Activated CD8-positive, alpha-beta memory T cell treated with anti-CD3 and anti-CD28 coated beads, Interleukin-2, amount 10 ng/mL, durations not matched to agents 7 days and 5 days (primary cell): ENCODE results near the gene MOSPD3. TPM values are rescaled to one million over a fixed set of nuclear protein-coding genes. Genes with fewer than 3 reads are reported as not detected.

Experiments used
- ATAC-seq: fragments of 150-1000 bp; cut with Tn5 transposase; one replicate; pipeline ENCODE4 v1.10.0; 2021; ENCODE audit warnings: moderate library complexity
- CTCF ChIA-PET: fragments of 350-600 bp; sonication (Branson Sonifier 250); formaldehyde crosslinking; loops from one replicate; lab custom pipeline; 2021; ENCODE audit warnings: antibody characterized with exemption; lab: Charles Lee
- DNase-seq: peaks from one replicate; pipeline ENCODE4 v3.0.0-alpha.2; 2020
- H3K27ac Mint-ChIP-seq: one replicate; pipeline ENCODE4 v1.8.0; 2021; ENCODE audit warnings: mild to moderate bottlenecking, mixed read lengths
- H3K27me3 Mint-ChIP-seq: one replicate; pipeline ENCODE4 v1.8.0; 2021; ENCODE audit warnings: mixed read lengths
- H3K36me3 Mint-ChIP-seq: one replicate; pipeline ENCODE4 v1.8.0; 2021; ENCODE audit warnings: mild to moderate bottlenecking, mixed read lengths
- H3K4me1 Mint-ChIP-seq: one replicate; pipeline ENCODE4 v1.8.0; 2021; ENCODE audit warnings: mixed read lengths
- H3K4me3 Mint-ChIP-seq: one replicate; pipeline ENCODE4 v1.8.0; 2021; ENCODE audit warnings: mild to moderate bottlenecking, moderate library complexity, mixed read lengths
- H3K9me3 Mint-ChIP-seq: one replicate; pipeline ENCODE4 v1.8.0; 2022; ENCODE audit warnings: low read depth, mixed read lengths
- total RNA-seq, 2 experiments: library from RNA; stranded (reverse); gene quantifications; one replicate each; pipeline ENCODE4 v1.2.3, GENCODE V29; 2021

MOSPD3 gene
- total RNA-seq, 2 experiments from 2014 or later, result 22.2 to 28.8 TPM

DNA sequence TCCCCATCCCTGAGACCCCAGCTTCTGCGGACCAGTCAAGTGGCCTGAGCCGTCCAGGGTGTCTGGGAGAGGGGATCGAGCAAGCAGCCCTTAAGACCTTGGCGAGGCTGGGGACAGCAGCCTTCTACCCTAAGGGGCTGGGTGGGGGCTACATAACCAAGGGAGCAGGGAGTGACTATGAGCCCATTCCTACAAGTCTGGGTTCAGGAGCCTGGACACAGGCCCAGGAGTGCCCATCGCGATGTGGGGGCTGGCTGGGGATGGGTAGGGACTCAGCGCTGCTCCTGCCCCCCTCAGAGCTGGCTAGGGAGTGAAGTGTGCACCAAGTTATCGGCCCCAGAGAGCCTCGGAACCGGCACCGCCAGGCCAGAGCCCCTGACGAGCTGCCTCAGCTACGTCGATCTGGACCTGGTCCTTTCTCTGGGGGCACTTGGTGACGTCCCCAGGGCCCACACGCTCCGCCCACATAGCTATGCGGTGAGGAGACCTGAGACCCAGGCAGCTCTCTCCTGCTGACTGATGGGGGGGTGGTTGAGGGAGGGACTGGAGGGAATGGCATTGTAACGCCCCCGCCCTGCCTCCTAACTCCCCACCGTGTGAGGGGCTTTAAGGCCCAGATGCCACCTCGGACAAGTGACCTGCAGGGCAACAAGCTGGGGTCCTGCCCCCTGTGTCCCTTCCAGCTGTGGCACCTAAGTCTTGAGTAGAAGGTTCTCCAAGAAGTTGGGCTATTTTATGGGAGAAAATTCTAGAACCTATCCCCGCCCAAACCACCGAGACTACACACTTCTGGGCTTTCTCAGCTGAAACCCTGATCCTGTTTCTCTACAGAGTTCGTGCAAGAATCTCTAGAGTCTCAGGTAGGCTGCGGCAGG lies 41.1 kb upstream of the MOSPD3 start:
- no peak for ATAC-seq

DNA sequence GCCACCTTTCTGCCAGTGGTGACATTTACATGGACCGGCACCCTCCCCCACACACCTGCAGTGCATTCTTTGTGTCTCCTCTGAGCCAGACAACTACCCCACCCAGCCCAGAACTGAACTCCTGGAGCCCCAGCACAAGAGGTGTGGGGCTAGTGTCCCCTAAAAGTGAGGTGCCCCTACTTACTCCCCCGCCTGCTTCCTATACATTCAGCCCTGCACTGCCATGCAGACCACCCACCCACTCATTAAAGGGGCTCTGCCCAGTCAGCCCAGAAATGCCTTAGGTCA lies 40.6 kb upstream of the MOSPD3 start:
- Mint-ChIP-seq H3K27me3 (no peaks in the 10 kb centered on the region), H3K27ac (no peak overlapping the region), H3K36me3 (peaks cover 8% of the 10 kb centered on the region), H3K9me3 (no peaks in the 10 kb centered on the region), H3K4me3 (no peak overlapping the region), H3K4me1 (peaks cover 43% of the 10 kb centered on the region)
- CTCF ChIA-PET, result interaction anchor here (0.7 to 1.7 kb wide), 6 partner anchors 9 to 121 kb away, joined by 3 to 11 read pairs (median 3); no protein-coding TSS in a partner anchor
- DNase-seq, result no peak
- no peak for ATAC-seq

More for the DNA sequence above, 41.1 kb upstream of the MOSPD3 start:
- no peaks in the 10 kb centered on the region for H3K27me3 Mint-ChIP-seq
- DNase-seq, result no peak
- peaks cover 46% of the 10 kb centered on the region for H3K4me1 Mint-ChIP-seq
- no peak overlapping the region for H3K27ac Mint-ChIP-seq
- CTCF ChIA-PET, result interaction anchor here (0.7 to 1.7 kb wide), 10 partner anchors 8 to 122 kb away, joined by 3 to 11 read pairs (median 3); partner anchors contain the start of genes FBXO24 and MOSPD3
- H3K36me3 Mint-ChIP-seq, result peaks cover 5% of the 10 kb centered on the region
- H3K9me3 Mint-ChIP-seq, result no peaks in the 10 kb centered on the region
- no peak overlapping the region for H3K4me3 Mint-ChIP-seq

DNA sequence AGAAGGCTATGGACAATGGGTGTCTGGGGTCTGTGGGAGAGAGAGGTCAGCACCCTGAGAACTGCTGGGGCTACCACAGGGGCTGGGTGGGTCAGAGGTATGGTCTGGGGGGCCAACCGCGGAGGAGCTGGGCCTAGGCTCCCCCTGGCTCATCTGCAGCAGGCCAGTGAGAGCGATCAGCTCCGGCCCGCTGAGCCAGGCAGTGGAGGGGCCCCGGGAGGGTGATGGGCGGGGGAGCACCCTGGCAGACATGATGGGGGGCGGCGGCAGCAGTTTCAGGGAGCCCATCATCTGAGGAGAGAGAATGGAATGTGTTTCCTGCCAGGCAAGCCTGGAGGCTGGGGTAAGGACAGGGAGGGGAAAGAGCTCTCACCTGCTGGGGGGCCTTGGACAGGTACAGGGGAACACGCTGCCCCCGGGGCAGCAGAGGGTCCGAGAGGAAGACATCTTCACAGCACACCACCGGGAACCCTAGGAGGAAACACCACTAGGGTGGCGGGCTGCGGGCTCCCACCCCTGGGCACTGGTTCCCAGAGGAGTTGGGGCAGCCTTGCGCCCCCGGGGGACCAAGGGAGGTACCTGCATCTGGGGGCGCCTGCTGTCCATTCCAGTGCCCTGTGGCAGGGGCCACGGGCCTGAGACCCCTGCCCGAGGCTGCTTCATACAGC lies 39.9 kb upstream of the MOSPD3 start:
- H3K27me3 Mint-ChIP-seq, result no peaks in the 10 kb centered on the region
- CTCF ChIA-PET, result interaction anchor here (0.9 to 1.1 kb wide), 3 partner anchors 10 to 90 kb away, joined by 3 to 4 read pairs (median 3); no protein-coding TSS in a partner anchor
- DNase-seq (no peak), ATAC-seq (no peak)
- no peak overlapping the region for H3K4me3 Mint-ChIP-seq
- no peak overlapping the region for H3K27ac Mint-ChIP-seq
- H3K9me3 Mint-ChIP-seq, result no peaks in the 10 kb centered on the region
- peaks cover 37% of the 10 kb centered on the region for H3K4me1 Mint-ChIP-seq
- peaks cover 8% of the 10 kb centered on the region for H3K36me3 Mint-ChIP-seq

DNA sequence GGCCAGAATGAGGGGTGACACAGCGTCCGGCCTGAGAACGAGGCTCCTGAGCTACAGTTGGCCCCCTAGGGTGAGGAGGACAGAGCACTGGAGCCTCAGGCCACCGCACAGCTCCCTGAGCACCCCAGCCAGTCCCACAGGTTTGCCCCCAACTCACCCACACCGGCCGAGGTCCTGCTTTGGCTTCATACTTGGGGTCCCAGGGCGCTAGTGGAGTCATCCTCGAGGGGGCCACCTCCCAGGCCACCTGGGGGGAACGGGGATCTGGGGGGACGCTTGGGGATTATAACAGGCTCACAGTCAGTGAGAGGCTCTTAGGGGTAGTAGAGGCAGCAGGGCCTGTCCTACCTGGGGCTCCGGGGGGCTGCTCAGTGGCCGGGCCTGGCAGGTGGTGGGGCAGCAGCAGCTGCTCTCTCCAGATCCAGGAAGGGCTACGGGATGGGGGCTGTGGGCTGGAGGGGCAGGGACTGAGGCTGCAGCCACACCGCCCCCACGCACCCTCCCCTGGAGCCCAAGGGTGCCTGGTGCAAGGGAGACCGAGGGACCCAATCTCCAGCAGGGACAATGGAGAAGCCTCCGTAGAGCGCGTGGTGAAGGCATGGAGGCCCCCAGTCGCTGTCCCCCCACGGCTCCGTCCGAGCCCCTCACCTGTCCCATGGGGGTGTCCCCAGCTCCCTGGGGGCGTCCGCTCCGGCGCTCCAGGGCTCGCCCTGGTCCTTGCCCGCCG lies 39.2 kb upstream of the MOSPD3 start:
- Mint-ChIP-seq H3K27ac (no peak overlapping the region), H3K36me3 (peaks cover 8% of the 10 kb centered on the region), H3K4me1 (peaks cover 30% of the 10 kb centered on the region), H3K9me3 (no peaks in the 10 kb centered on the region), H3K27me3 (no peaks in the 10 kb centered on the region), H3K4me3 (no peak overlapping the region)
- CTCF ChIA-PET, result interaction anchor here (0.9 to 1.1 kb wide), 3 partner anchors 9 to 90 kb away, joined by 3 to 4 read pairs (median 3); no protein-coding TSS in a partner anchor
- no peak for ATAC-seq
- DNase-seq, result no peak

DNA sequence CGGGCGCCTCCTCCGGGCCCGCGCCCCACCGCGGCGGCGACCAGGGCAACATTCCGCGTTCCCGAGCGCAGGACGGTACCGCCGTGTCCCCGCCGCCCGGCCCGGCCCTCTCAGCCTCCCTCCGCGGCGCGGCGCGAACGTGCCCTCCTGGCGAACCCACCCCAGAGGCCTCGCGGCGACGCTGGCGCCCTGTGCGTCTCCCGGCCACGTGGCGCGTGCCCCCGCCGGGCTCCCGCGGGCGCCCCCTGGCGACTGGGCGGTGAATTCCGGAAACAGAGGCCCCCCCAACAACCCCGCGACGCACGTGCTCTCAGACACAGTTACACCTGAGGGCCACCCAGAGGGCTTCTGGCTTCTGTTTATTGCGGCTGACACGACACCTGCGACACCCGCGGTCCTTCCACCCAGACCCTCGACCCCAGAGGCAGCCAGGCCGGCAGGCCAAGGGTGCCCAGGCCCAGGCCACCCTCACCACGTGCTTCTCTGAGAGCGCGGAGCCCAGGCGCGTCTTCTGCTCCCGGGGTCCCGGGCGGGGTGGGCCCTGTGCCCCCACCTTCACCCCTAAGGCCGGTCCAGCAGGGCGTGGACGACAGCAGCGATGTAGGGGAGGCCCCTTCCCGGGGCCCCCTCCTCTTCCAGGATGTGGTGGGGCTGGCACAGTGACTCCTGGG lies 38.5 kb upstream of the MOSPD3 start, which contains the start of gene SAP25:
Gene SAP25, minus strand, starts transcription at position 210 of the 671 bp plus-strand sequence. Its CDS starts 158 bp downstream, at position 52.
- Mint-ChIP-seq H3K4me1 (peaks cover 22% of the 10 kb centered on the region), H3K36me3 (peaks cover 10% of the 10 kb centered on the region), H3K27me3 (no peaks in the 10 kb centered on the region), H3K4me3 (no peak within 1 kb of the TSS), H3K9me3 (no peaks in the 10 kb centered on the region), H3K27ac (no peak within 1 kb of the TSS)
- no peak for ATAC-seq
- CTCF ChIA-PET, result no interaction called here
- no peak for DNase-seq

DNA sequence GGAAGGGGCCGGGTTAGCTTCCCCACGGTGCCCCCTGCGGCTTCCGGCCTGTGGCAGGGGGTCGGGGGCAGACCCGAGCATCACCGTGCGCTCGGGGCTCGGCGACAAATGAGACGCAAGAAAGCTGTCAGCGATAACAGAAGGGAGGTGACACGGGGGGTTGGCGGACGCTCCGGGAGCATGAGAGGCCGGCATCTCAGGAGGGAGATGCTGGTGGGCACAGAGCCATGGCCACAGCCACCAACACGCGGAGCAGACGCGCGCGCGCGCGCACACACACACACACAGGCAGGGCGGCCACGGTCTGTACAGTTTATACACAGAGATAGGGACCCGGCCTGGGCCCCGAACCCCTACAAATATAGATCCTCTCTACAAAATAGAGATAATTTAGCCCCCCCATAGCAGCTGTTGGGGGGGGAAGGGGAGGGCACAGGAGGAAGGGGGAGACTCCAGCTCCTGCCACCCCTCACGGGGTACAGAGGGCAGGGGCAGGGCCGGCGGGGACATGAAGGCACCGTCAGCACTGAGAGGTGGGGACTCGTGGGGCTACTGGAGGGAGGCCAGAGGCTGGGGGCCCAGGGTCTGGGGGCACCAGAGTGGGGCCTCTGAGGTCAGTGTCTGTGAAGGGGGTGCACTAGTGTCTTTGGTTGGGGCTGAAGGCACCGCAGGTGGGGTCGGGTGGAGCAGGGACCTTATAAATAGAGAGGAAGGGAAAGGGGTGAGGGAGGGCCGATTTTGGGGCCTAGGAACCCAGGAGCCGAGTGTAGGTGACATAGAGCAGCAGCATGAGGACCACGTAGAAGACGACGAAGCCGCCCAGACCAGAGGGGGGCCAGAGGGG lies 37.8 kb upstream of the MOSPD3 start:
- Mint-ChIP-seq H3K27me3 (no peaks in the 10 kb centered on the region), H3K36me3 (peaks cover 13% of the 10 kb centered on the region), H3K4me3 (no peak overlapping the region), H3K9me3 (no peaks in the 10 kb centered on the region), H3K4me1 (peaks cover 15% of the 10 kb centered on the region), H3K27ac (no peak overlapping the region)
- CTCF ChIA-PET, result no interaction called here
- DNase-seq (no peak), ATAC-seq (no peak)

DNA sequence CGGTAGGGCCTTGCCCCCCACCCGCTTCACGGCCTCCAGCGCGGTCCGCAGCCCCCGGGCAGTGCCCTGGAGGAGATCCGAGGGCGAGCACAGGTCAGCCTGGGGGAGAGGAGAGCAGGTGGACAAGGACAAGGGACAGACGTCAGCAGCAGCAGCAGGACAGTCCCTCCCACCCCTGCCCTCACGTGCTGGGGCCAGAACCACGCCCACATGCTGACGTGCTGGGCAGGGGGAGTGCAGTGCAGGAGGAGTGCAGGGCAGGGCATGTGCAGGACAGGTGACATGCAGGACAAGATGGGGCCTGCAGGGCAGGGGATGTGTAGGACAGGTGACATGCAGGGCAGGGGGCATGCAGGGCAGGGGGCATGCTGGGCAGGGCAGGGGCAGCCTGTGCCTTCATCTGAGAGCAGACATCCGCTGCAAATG lies 37.1 kb upstream of the MOSPD3 start:
- H3K36me3 Mint-ChIP-seq, result peaks cover 16% of the 10 kb centered on the region

DNA sequence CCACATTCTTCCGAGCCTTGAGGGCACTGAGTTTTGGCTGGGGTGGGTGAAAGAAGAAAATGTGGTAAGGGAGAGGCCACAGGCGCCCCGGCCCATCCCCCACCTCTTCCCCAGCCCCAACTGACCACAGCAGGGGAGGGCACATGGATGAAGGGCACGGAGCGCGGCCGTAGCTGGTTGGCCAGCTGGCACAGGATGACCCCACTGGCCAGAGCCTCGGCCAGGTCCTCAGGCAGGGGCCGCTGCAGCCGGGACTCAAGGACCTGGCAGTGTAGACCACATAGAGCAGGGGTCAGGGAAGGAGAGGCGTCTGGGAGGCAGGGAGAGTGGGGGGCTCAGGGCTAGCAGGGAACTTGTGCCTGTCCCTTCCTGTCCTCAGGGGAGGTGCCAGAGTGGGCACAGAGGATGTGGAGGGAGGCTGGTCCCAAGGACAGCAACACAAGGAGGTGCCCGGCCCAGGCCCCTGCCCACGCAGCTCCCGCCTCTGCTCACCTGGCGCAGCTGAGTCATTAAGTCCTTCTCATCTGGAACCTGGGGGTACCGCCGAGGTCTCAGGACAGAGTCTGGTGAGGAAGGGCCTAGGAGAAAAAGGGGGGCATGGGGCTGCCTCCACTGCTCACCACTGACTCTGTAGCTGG lies 36.5 kb upstream of the MOSPD3 start:
- peaks cover 7% of the 10 kb centered on the region for H3K4me1 Mint-ChIP-seq
- no peak for ATAC-seq
- peaks cover 16% of the 10 kb centered on the region for H3K36me3 Mint-ChIP-seq
- no peaks in the 10 kb centered on the region for H3K27me3 Mint-ChIP-seq
- H3K9me3 Mint-ChIP-seq, result no peaks in the 10 kb centered on the region
- CTCF ChIA-PET, result no interaction called here
- no peak for DNase-seq
- H3K4me3 Mint-ChIP-seq, result no peak overlapping the region
- no peak overlapping the region for H3K27ac Mint-ChIP-seq

More for the DNA sequence above, 37.1 kb upstream of the MOSPD3 start:
- H3K9me3 Mint-ChIP-seq, result no peaks in the 10 kb centered on the region
- CTCF ChIA-PET, result no interaction called here
- no peak overlapping the region for H3K27ac Mint-ChIP-seq
- no peak for DNase-seq
- peaks cover 11% of the 10 kb centered on the region for H3K4me1 Mint-ChIP-seq
- no peak for ATAC-seq
- H3K4me3 Mint-ChIP-seq, result no peak overlapping the region
- H3K27me3 Mint-ChIP-seq, result no peaks in the 10 kb centered on the region

DNA sequence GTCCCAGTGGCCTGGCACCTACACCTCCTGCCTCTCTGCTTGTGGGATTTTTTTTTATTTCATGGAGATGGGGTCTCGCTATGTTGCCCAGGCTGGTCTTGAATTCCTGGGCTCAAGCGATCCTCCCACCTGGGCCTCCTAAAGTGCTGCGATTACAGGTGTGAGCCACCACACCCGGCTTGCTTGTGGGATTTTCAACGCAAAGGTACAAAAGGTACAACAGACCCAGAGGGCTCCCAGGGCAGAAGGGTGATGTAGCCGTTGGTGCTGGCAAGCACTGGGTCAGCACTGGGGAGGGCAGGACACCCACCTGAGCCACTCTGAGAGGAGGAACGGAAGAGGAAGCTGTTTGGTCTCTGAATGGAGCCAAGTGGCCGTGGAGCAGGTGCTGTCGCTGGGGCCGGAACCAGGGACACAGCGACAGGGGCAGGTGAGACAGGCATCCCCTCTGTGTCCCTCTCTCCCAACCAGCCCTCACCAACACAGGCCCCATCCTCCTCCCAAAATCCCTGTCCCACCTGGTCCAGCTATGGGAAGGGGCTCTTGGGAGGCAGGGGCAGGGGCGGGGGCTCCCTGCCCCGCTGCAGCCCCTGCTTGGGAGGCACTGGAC lies 35.9 kb upstream of the MOSPD3 start:
- H3K27ac Mint-ChIP-seq, result no peak overlapping the region
- no peak overlapping the region for H3K4me3 Mint-ChIP-seq
- no peaks in the 10 kb centered on the region for H3K27me3 Mint-ChIP-seq
- H3K9me3 Mint-ChIP-seq, result no peaks in the 10 kb centered on the region
- no peak for ATAC-seq
- H3K36me3 Mint-ChIP-seq, result peaks cover 19% of the 10 kb centered on the region
- CTCF ChIA-PET, result no interaction called here
- H3K4me1 Mint-ChIP-seq, result peaks cover 7% of the 10 kb centered on the region
- no peak for DNase-seq

DNA sequence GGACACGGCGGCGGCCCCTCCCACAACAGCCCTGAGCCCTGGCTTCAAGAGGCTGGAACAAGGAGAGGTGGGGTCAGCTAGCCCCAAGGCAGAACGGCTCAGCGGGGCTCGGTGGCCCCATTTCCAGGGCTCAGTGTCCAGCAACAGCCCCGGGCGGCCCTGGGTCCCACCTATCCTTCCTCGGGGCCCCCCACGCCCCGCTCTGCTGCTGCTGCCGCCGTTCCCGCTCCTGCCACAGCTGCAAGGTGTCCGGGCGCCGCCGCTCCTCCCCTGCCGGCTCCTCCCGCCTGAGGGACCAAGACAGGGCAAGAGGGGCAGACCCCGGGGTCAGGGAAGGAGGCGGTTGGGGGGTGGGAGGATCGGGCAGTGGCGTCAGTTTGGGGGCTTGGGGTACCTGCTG lies 35.2 kb upstream of the MOSPD3 start:
- H3K27me3 Mint-ChIP-seq, result no peaks in the 10 kb centered on the region
- ATAC-seq, result no peak
- H3K9me3 Mint-ChIP-seq, result no peaks in the 10 kb centered on the region
- CTCF ChIA-PET, result no interaction called here
- no peak for DNase-seq
- H3K36me3 Mint-ChIP-seq, result peaks cover 19% of the 10 kb centered on the region
- H3K4me1 Mint-ChIP-seq, result peaks cover 4% of the 10 kb centered on the region
- H3K27ac Mint-ChIP-seq, result no peak overlapping the region
- H3K4me3 Mint-ChIP-seq, result no peak overlapping the region

DNA sequence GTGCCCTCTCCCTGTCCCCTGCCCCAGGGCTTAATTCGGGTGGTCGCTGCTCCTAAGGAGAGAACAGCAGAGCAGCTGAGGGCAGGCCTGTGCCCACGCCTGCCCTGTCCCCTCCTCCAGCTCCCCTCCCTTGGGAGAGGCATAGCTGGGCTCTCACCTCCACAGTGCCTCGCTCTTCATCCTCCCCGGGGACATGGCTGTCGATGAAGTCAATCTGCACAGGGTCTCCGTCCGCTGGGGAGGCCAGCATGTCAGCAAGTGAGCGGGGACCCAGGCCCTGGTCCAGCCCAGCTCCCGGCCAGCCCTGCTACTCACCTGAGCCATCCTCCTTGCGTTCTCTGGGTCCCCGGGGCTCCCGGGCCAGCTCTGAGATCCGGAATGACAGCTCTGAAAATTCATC lies 34.8 kb upstream of the MOSPD3 start:
- Mint-ChIP-seq H3K27ac (no peak overlapping the region), H3K9me3 (no peaks in the 10 kb centered on the region), H3K36me3 (peaks cover 19% of the 10 kb centered on the region), H3K4me1 (peaks cover 6% of the 10 kb centered on the region), H3K4me3 (no peak overlapping the region), H3K27me3 (no peaks in the 10 kb centered on the region)
- CTCF ChIA-PET, result no interaction called here
- ATAC-seq, result no peak
- DNase-seq, result no peak
